ENCODE results near the gene ANTKMT.

DNA sequence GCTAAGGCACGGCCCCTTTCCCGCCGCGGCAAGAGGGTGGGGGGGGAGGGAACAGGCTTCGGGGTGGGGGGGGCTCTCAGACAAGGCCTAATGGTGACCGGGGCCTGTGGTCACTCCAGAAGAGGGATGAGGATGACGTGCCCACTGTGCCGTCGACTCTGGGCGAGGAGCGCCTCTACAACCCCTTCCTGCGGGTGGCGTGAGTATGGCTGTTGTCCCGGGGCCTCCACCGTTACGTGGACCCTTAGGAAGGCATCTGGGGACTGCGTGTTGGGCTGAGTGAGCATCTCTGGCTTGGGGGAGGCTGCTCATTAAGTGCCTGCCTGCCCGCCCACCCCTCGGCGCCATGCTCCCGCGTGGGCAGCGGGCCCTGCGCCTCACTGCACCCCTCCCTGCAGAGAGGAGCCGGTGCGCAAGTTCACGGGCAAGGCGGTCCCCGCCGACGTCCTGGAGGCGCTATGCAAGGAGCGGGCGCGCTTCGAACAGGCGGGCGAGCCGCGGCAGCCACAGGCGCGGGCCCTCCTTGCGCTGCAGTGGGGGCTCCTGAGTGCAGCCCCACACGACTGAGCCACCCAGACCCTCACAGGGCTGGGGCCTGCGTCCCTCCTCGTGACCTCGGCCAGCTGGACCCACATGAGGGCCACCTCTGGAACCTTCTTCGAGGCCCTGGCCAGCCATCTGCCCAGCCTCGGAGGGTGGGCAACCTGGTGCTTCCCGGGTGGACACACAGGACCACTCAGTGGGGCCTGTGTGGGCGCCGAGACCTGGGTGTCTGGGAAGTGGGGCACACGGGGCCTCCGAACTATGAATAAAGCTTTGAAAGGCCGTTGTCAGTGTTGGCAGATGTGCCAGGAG, 8.2 kb downstream of the ANTKMT start:
- no peak for TF ChIP-seq CTCF (IDR thresholded peaks at IDR 0.05)
- TF ChIP-seq EP300 (IDR thresholded peaks at IDR 0.05), result no peak
- TF ChIP-seq POLR2AphosphoS5 (IDR thresholded peaks at IDR 0.05), result no peak

All from sigmoid colon (tissue), 4 donors.